A673 (cell line): ENCODE results near the gene DHRS12. TPM values are rescaled to one million over a fixed set of nuclear protein-coding genes. Genes with fewer than 3 reads are reported as not detected.

Experiments
- BruUV-seq: library from RNA; stranded (reverse); fragments of 400-500 nt; replicated peaks from 2 replicates; lab custom pipeline; 2021; lab: Mats Ljungman, UMichigan
- CTCF ChIA-PET: fragments of 300-600 bp; sonication (Branson Sonifier 250); formaldehyde crosslinking; loops from one replicate; lab custom pipeline; 2022; ENCODE audit warnings: antibody characterized with exemption; lab: Charles Lee
- POLR2A ChIA-PET: fragments of 300-600 bp; sonication (Branson Sonifier 250); formaldehyde crosslinking; loops from one replicate; lab custom pipeline; 2022; ENCODE audit warnings: antibody characterized with exemption; ENCODE audit not compliant: low non-redundant PET; lab: Charles Lee
- DNase-seq: peaks from one replicate; pipeline ENCODE4 v3.0.0-alpha.2; 2015; ENCODE audit warnings: low spot score
- H3K27ac ChIP-seq: fragments of 200-600 bp; sonication (generic); 2 replicates; pipeline ENCODE4 v1.5.1; 2016; ENCODE audit warnings: mixed run types, low read depth, mild to moderate bottlenecking, mixed read lengths, antibody characterized with exemption, low read length; ENCODE audit not compliant: poor library complexity, severe bottlenecking
- H3K27me3 ChIP-seq: fragments of 200-600 bp; sonication (generic); replicated peaks from 2 replicates; pipeline ENCODE4 v1.6.1; 2017; ENCODE audit warnings: mixed run types, low read depth, mild to moderate bottlenecking, mixed read lengths, antibody characterized with exemption, low read length; ENCODE audit not compliant: insufficient read depth, poor library complexity
- H3K36me3 ChIP-seq: fragments of 200-600 bp; sonication (generic); 2 replicates; pipeline ENCODE4 v1.6.1; 2016; ENCODE audit warnings: mixed run types, mild to moderate bottlenecking, mixed read lengths, antibody characterized with exemption, low read length; ENCODE audit not compliant: insufficient read depth, poor library complexity, severe bottlenecking
- H3K4me1 ChIP-seq: fragments of 200-600 bp; sonication (generic); 2 replicates; pipeline ENCODE4 v1.6.1; 2017; ENCODE audit warnings: mixed run types, mild to moderate bottlenecking, mixed read lengths, antibody characterized with exemption, low read length; ENCODE audit not compliant: insufficient read depth, poor library complexity, severe bottlenecking
- H3K4me3 ChIP-seq: fragments of 200-600 bp; sonication (generic); 2 replicates; pipeline ENCODE4 v1.5.1; 2016; ENCODE audit warnings: low read depth, mixed run types, mild to moderate bottlenecking, mixed read lengths, low read length; ENCODE audit not compliant: poor library complexity, severe bottlenecking
- H3K9me3 ChIP-seq: fragments of 200-600 bp; sonication (generic); 2 replicates; pipeline ENCODE4 v1.6.1; 2016; ENCODE audit warnings: mixed run types, low read depth, mild to moderate bottlenecking, mixed read lengths, antibody characterized with exemption, low read length; ENCODE audit not compliant: poor library complexity, severe bottlenecking
- CTCF ChIP-seq: fragments of 300-800, 200-600 bp; sonication (generic); conservative IDR thresholded peaks from 2 replicates; pipeline ENCODE4 v1.5.1; 2017; ENCODE audit warnings: low read depth, mild to moderate bottlenecking, antibody characterized with exemption, low read length, moderate library complexity, mixed read lengths
- EZH2 ChIP-seq: fragments of 200-600 bp; sonication (generic); IDR thresholded peaks from 2 replicates; pipeline ENCODE4 v1.6.1; 2017; ENCODE audit warnings: borderline replicate concordance, low read depth, mild to moderate bottlenecking, mixed read lengths, antibody characterized with exemption, low read length; ENCODE audit not compliant: poor library complexity, severe bottlenecking
- intact Hi-C: fragments of 100-400 bp; cut with micrococcal nuclease; formaldehyde crosslinking; loops from one replicate; pipeline ENCODE4 v1.10.0; 2022; ENCODE audit not compliant: unreplicated experiment
- total RNA-seq: library from RNA; stranded (reverse); gene quantifications from 2 replicates; pipeline ENCODE4 v1.2.3, GENCODE V29; 2021

The DHRS12 gene
- total RNA-seq, 1 experiment from 2014 or later: 2.8 TPM

GRCh38 chr13:51814071-51814470, 10.1 kb upstream of the DHRS12 start:
- BruUV-seq: no TSS peak
- Histone ChIP-seq H3K4me3 (no peak overlapping the region), H3K9me3 (no peaks in the 10 kb centered on the region), H3K4me1 (no peaks in the 10 kb centered on the region), H3K27me3 (no peaks in the 10 kb centered on the region), H3K36me3 (no peaks in the 10 kb centered on the region), H3K27ac (no peak overlapping the region)
- intact Hi-C loops: loop anchor here (10.0 kb wide), 1 partner anchor 381 kb away; no protein-coding TSS in a partner anchor
- CTCF ChIA-PET: no interaction called here
- no peak for DNase-seq
- TF ChIP-seq EZH2: no peak
- no peak for TF ChIP-seq CTCF
- POLR2A ChIA-PET: no interaction called here

- Histone ChIP-seq H3K27me3 (no peaks in the 10 kb centered on the region), H3K36me3 (no peaks in the 10 kb centered on the region), H3K9me3 (no peaks in the 10 kb centered on the region), H3K4me1 (no peaks in the 10 kb centered on the region), H3K27ac (no peak overlapping the region), H3K4me3 (no peak overlapping the region)
- TF ChIP-seq EZH2 (no peak), CTCF (no peak)
- POLR2A ChIA-PET: no interaction called here
- CTCF ChIA-PET: no interaction called here
- BruUV-seq: no TSS peak
- no peak for DNase-seq
- intact Hi-C loops: loop anchor here (10.0 kb wide), 1 partner anchor 383 kb away; no protein-coding TSS in a partner anchor
Measured at GRCh38 chr13:51811920-51812451, 8.0 kb upstream of the DHRS12 start.

- Histone ChIP-seq H3K4me3 (no peak overlapping the region), H3K4me1 (no peaks in the 10 kb centered on the region), H3K27ac (no peak overlapping the region), H3K9me3 (no peaks in the 10 kb centered on the region), H3K27me3 (no peaks in the 10 kb centered on the region), H3K36me3 (no peaks in the 10 kb centered on the region)
- ChIA-PET CTCF (no interaction called here), POLR2A (no interaction called here)
- no peak for DNase-seq
- BruUV-seq: no TSS peak
- no peak for TF ChIP-seq EZH2
- TF ChIP-seq CTCF: no peak
- intact Hi-C loops: loop anchor here (10.0 kb wide), 1 partner anchor 384 kb away; no protein-coding TSS in a partner anchor
Measured at GRCh38 chr13:51811046-51811445, 7.1 kb upstream of the DHRS12 start.
